Measurements from ENCODE around the gene SRSF11.

SRSF11 gene

GRCh38 chr1:70222716-70223235 is 1.6 kb downstream of the SRSF11 start:
- no peak for DNase-seq (ENCODE audit: low spot score)

GRCh38 chr1:70224954-70225353 is 3.8 kb downstream of the SRSF11 start:
- DNase-seq (ENCODE audit: low spot score), result no peak

- no peak for DNase-seq (ENCODE audit: low spot score)
Observed at GRCh38 chr1:70227439-70227838, 6.3 kb downstream of the SRSF11 start.

GRCh38 chr1:70228670-70229069 is 7.5 kb downstream of the SRSF11 start:
- no peak for DNase-seq (ENCODE audit: low spot score)

GRCh38 chr1:70231475-70231874 is 10.3 kb downstream of the SRSF11 start:
- no peak for DNase-seq (ENCODE audit: low spot score)

GRCh38 chr1:70234733-70235132 is 13.6 kb downstream of the SRSF11 start:
- no peak for DNase-seq (ENCODE audit: low spot score)

GRCh38 chr1:70239940-70240339 is 18.8 kb downstream of the SRSF11 start:
- DNase-seq (ENCODE audit: low spot score), result no peak

- DNase-seq (ENCODE audit: low spot score), result no peak
Observed at GRCh38 chr1:70247122-70247521, 25.9 kb downstream of the SRSF11 start.

- no peak for DNase-seq (ENCODE audit: low spot score)
Observed at GRCh38 chr1:70247768-70248167, 26.6 kb downstream of the SRSF11 start.

GRCh38 chr1:70248729-70249128 is 27.5 kb downstream of the SRSF11 start:
- no peak for DNase-seq (ENCODE audit: low spot score)

- DNase-seq (ENCODE audit: low spot score), result no peak
Observed at GRCh38 chr1:70256664-70257063, 35.5 kb downstream of the SRSF11 start.

- DNase-seq (ENCODE audit: low spot score), result no peak
Observed at GRCh38 chr1:70264839-70265238, 43.7 kb downstream of the SRSF11 start.

GRCh38 chr1:70265946-70266345 is 44.8 kb downstream of the SRSF11 start:
- DNase-seq (ENCODE audit: low spot score), result no peak

- no peak for DNase-seq (ENCODE audit: low spot score)
Observed at GRCh38 chr1:70277875-70278274, 56.7 kb downstream of the SRSF11 start.

GRCh38 chr1:70278710-70279109 is 57.5 kb downstream of the SRSF11 start:
- no peak for DNase-seq (ENCODE audit: low spot score)

GRCh38 chr1:70284366-70284765 is 63.2 kb downstream of the SRSF11 start:
- DNase-seq (ENCODE audit: low spot score), result no peak

GRCh38 chr1:70286453-70286852 is 65.3 kb downstream of the SRSF11 start:
- no peak for DNase-seq (ENCODE audit: low spot score)

GRCh38 chr1:70288166-70288565 is 67.0 kb downstream of the SRSF11 start:
- no peak for DNase-seq (ENCODE audit: low spot score)

GRCh38 chr1:70290218-70290617 is 69.0 kb downstream of the SRSF11 start:
- DNase-seq (ENCODE audit: low spot score), result no peak

GRCh38 chr1:70293186-70293843 is 72.1 kb downstream of the SRSF11 start:
- DNase-seq (ENCODE audit: low spot score), result no peak

GRCh38 chr1:70295749-70296148 is 74.6 kb downstream of the SRSF11 start:
- DNase-seq (ENCODE audit: low spot score), result no peak

- no peak for DNase-seq (ENCODE audit: low spot score)
Observed at GRCh38 chr1:70299472-70299871, 78.3 kb downstream of the SRSF11 start.
